Left ventricle myocardium superior (tissue), 1 donor: ENCODE results near the gene TOR1AIP2. TPM values are rescaled to one million over a fixed set of nuclear protein-coding genes. Genes with fewer than 3 reads are reported as not detected.

ENCODE experiments used
- ATAC-seq: fragments of 200-7000 bp; cut with Tn5 transposase; one replicate; pipeline ENCODE4 v1.9.1; 2020; ENCODE audit warnings: mild to moderate bottlenecking, moderate library complexity
- DNase-seq: peaks from one replicate; pipeline ENCODE4 v3.0.0-alpha.2; 2020
- intact Hi-C: fragments of 100-400 bp; cut with micrococcal nuclease; formaldehyde crosslinking; loops from one replicate; pipeline ENCODE4 v1.11.0; 2022
- total RNA-seq: library from RNA; stranded (reverse); fragmentation: NEBNext Ultra II Directional; extraction: Animal tissue kit (Norgen Biotek cat#: 25700); gene quantifications from one replicate; pipeline ENCODE4 v1.2.1, GENCODE V29; 2021
- donor health status: DM: no; HTN: yes; CAD: no; lungs with severe emphysema.

Gene TOR1AIP2
- total RNA-seq, 1 donor from 2014 or later = 47.4 TPM

GRCh38 chr1:179831225-179831624 is 46.4 kb downstream of the TOR1AIP2 start:
- ATAC-seq = no peak
- intact Hi-C loops = no loop called here

DNA sequence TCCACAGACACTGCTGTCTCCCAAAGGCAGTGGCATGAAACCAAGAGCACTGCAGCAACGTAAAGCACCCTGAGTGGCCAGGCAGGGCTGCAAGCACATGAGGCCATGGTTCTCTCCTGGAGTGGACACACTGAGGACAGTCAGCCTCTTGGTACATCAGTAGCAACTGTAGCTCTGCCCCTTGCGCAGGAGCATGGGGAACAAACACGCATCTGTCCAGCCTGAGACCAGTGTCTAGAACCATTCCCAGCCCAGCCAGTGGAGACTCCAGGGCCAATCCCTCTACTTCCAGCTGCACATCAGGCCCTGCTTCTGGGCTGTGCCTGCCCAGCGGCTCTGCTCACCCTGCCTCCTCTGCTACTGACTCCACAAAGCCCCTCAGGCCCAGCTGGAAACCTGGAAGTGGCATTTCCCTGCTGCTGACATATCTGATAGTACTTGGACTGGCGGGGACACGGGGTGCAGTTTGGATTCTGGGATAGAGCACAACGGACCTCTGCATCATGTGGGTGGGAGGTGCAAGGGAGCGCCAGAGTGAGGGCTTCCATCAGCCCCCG is 49.0 kb downstream of the TOR1AIP2 start:
- intact Hi-C loops = no loop called here
- DNase-seq (no peak), ATAC-seq (no peak)

More at GRCh38 chr1:179831225-179831624, 46.4 kb downstream of the TOR1AIP2 start:
- DNase-seq = no peak

- DNase-seq (no peak), ATAC-seq (peak; percentile 31)
- intact Hi-C loops = no loop called here
Observed at GRCh38 chr1:179826626-179827280, 50.9 kb downstream of the TOR1AIP2 start.

- no peak for ATAC-seq
- intact Hi-C loops = no loop called here
- DNase-seq = no peak
Observed at GRCh38 chr1:179825798-179826460, 51.7 kb downstream of the TOR1AIP2 start.

DNA sequence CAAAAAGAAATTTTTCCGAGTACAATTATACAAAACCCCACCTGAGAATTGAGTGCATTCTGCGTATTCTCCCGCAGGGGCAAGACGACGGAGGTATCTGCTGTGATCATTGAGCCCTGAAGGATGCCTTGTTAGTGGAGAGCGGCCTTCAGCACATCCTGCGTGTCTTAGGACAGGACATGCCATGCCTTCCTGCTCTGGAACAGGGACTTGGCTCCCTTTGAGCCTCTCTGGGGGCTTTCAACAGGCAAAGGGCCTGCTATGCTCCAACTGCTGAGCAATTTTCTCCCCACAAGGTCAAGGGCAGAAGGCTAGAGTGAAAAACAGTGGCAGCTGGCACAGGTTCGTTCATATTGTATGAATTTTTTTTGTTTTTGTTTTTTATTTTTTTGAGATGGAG is 52.4 kb downstream of the TOR1AIP2 start:
- intact Hi-C loops = no loop called here

DNA sequence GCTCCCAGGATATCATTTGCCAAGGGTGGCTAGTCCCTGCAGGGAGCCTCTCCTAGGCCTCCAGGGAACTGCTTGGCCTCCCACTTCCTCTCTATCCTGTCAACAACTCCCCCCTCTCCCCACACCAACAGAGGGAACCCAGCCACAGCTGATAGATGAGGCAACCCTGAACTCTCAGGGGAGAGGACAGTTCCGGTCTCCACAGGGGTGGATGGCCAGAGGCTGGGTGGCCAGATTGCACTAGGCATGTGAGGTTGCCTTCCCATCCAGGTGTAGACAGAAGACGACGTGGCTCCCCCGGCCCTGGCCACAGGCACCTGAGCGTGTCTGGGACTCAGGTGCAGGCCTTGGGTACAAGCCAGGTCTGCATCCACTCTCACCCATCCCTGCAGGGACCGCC is 53.3 kb downstream of the TOR1AIP2 start:
- ATAC-seq (peak; percentile 50), DNase-seq (no peak)
- intact Hi-C loops = no loop called here

More for the DNA sequence above, 52.4 kb downstream of the TOR1AIP2 start:
- DNase-seq = no peak
- ATAC-seq = peak; percentile 74

- intact Hi-C loops = no loop called here
- DNase-seq = no peak
- no peak for ATAC-seq
Observed at GRCh38 chr1:179823693-179824092, 53.9 kb downstream of the TOR1AIP2 start.

- DNase-seq (no peak), ATAC-seq (no peak)
- intact Hi-C loops = no loop called here
Observed at GRCh38 chr1:179822065-179822464, 55.5 kb downstream of the TOR1AIP2 start.

DNA sequence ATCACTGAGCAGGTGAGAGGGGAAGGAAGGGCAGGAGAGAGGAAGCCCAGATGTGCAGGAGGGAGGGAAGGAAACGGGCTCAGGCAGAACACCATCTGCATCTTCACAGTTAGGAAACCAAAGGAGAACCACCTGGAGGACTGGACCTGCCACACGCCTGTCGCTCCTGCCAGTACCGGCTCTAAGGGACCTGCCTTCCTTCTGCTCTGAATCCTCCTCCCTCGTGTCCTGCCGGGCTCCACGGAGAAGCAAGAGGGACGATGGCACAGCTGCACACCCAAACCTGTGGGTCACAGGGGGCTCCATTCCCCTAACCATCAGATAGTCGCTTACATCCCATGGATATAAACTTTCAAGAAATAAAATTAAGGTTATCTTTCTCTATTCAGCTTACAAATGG is 56.1 kb downstream of the TOR1AIP2 start:
- no peak for DNase-seq
- intact Hi-C loops = no loop called here
- no peak for ATAC-seq

GRCh38 chr1:179820226-179820970 is 57.2 kb downstream of the TOR1AIP2 start:
- ATAC-seq = no peak
- DNase-seq = no peak
- intact Hi-C loops = no loop called here

DNA sequence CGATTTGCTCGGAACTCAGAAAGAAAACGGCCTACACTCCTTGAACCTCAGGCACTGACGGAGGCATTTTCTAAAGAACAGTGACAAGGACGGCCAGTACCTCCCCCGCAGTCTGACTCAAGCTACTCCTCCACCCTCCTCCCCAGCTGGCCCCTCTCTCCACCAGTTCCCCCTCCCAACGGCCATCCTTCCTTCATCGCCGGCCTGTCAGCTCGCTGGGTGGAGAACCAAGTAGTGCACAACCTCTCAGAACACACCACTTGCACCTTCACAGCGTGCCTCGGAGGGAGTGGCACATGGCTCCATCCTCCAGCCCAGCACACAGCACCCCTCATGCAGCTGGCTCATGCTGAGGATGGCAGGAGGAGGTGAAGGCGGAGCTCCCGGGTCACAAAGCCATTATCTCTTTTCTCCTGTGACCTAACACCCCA is 58.8 kb downstream of the TOR1AIP2 start:
- ATAC-seq = peak; percentile 28

DNA sequence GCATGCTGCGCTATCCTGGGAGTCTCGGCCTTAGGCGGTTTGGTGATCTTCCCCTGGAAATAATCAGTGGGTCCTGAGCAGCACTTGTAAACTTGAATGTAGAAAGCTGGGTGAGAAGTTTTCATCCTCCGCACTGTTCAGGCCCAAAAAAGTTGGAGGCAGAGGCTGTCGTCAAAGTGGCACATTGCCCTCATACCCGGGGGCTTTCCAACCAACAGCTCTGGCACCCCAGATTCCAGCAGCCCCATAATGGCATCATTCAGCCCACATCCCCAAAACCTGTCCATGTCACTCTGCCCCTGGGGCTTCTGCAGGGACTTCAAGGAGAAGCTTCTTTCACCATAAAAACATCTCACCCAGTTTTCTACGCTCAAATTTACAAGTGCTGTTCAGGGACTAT is 59.3 kb downstream of the TOR1AIP2 start:
- intact Hi-C loops = no loop called here
- no peak for ATAC-seq
- DNase-seq = no peak

More for the DNA sequence above, 58.8 kb downstream of the TOR1AIP2 start:
- peak; percentile 55 for DNase-seq
- intact Hi-C loops = no loop called here

- intact Hi-C loops = no loop called here
- DNase-seq = peak; percentile 86
Observed at GRCh38 chr1:179817789-179818188, 59.8 kb downstream of the TOR1AIP2 start.

DNA sequence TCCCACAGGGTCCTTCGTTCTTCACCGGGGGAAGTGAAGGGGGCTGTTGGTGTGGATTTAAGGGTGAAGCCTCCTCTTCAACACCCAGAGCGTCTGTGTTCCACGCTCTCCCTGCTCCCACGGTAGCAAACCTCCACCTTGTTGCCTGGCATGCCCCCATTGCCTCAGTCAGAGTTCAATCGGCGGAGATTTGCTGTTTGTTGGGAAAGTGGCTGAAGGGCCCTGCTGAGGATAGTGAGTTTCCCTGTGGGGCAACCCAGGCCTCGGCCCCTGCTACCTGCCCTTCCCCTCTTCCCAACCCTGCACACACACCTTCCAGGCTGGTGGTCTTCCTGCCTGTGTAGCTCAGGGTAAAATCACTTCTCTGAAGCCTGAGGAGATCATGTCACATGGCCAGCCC is 60.5 kb downstream of the TOR1AIP2 start:
- no peak for DNase-seq
- intact Hi-C loops = no loop called here
- ATAC-seq = no peak

More at GRCh38 chr1:179817789-179818188, 59.8 kb downstream of the TOR1AIP2 start:
- peak; percentile 76 for ATAC-seq

- DNase-seq (peak; percentile 84), ATAC-seq (peak; percentile 28)
- intact Hi-C loops = no loop called here
Observed at GRCh38 chr1:179816196-179816960, 61.2 kb downstream of the TOR1AIP2 start.

GRCh38 chr1:179815641-179816040 is 62.0 kb downstream of the TOR1AIP2 start:
- no peak for DNase-seq
- intact Hi-C loops = no loop called here
- no peak for ATAC-seq

DNA sequence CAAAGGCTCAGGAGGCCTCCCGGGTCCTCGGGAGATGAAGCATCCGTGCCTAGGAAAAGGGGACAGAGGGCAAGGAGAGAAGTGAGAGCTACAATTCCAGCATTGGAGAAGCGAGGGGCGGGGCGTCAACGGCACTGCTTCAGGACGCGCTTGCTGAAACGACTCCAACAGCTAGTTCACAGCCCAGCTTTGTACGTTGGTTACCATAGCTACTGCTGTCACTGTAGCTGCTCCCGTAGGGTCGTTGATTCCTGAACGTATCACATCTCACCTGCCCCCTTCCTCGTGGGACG is 63.1 kb downstream of the TOR1AIP2 start:
- ATAC-seq (peak; percentile 48), DNase-seq (peak; percentile 82)
- intact Hi-C loops = loop anchor here (5.0 kb wide), 1 partner anchor 107 kb away; no protein-coding TSS in a partner anchor

DNA sequence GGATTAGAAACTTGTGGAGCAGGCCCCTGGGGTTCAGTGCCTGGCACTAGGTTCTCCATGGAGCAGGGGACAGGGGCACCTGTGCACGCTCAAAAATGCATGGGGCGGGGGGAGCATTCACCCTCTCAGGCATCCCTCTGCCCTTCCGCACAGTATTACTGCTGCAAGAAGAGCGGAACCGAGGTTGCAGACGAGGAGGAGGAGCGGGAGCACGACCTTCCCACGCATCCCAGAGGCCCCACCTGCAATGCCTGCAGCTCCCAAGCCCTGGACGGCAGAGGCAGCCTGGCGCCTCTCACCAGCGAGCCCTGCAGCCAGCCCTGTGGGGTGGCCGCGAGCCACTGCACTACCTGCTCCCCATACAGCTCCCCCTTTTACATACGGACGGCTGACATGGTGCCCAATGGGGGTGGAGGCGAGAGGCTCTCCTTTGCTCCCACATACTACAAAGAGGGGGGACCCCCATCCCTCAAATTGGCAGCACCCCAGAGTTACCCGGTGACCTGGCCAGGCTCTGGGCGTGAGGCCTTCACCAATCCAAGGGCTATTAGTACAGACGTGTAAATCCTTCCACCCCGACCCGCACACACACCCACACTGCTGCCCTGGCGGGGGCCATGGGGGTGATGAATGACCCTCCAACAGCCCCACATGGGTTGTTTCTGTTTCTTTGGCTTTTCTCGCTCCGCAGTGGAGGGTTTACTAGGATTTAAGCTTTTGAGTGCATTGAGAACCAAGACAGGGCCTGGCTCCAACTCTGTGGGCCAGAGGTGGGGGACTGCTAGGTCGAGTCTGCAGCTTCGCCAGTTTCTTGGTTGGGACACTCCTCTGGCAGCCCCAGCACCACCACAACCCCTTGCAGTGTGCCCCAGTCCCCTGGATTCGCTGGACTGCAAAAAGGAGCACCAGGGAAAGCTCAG is 63.7 kb downstream of the TOR1AIP2 start:
- intact Hi-C loops = loop anchor here (5.0 kb wide), 1 partner anchor 107 kb away; no protein-coding TSS in a partner anchor
- no peak for ATAC-seq
- no peak for DNase-seq
